WERI-Rb-1 (cell line): ENCODE data around the gene TUBGCP2.
A peak's percentile ranks its signal among the peaks of the same experiment; 100 is the strongest.

Experiments
- DNase-seq: peaks from one replicate; pipeline ENCODE4 v3.0.0-alpha.2; 2020
- H3K27ac ChIP-seq: fragments of 250-450 bp; sonication (Bioruptor Pico); 2 replicates; pipeline ENCODE4 v1.5.1; 2020; ENCODE audit warnings: mild to moderate bottlenecking, moderate library complexity
- H3K27me3 ChIP-seq: fragments of 250-450 bp; sonication (Bioruptor Pico); 2 replicates; pipeline ENCODE4 v1.5.1; 2021; ENCODE audit warnings: mild to moderate bottlenecking, low read depth, moderate library complexity; ENCODE audit not compliant: insufficient read depth, severe bottlenecking
- H3K36me3 ChIP-seq: fragments of 250-450 bp; sonication (Bioruptor Pico); 2 replicates; pipeline ENCODE4 v1.5.1; 2020; ENCODE audit warnings: mild to moderate bottlenecking, moderate library complexity
- H3K4me3 ChIP-seq: 2 replicates; pipeline ENCODE4 v1.5.1; 2011; ENCODE audit warnings: low read depth, mild to moderate bottlenecking, control low read depth, low read length
- H3K9me3 ChIP-seq: fragments of 250-450 bp; sonication (Bioruptor Pico); 2 replicates; pipeline ENCODE4 v1.5.1; 2021; ENCODE audit warnings: mild to moderate bottlenecking, moderate library complexity; ENCODE audit not compliant: severe bottlenecking
- TF ChIP-seq, protein P1 (sequence below): IDR thresholded peaks from 2 replicates; pipeline ENCODE4 v1.5.1; 2011; ENCODE audit warnings: low read depth, mild to moderate bottlenecking, control low read depth, inconsistent platforms, low read length

Gene TUBGCP2

DNA sequence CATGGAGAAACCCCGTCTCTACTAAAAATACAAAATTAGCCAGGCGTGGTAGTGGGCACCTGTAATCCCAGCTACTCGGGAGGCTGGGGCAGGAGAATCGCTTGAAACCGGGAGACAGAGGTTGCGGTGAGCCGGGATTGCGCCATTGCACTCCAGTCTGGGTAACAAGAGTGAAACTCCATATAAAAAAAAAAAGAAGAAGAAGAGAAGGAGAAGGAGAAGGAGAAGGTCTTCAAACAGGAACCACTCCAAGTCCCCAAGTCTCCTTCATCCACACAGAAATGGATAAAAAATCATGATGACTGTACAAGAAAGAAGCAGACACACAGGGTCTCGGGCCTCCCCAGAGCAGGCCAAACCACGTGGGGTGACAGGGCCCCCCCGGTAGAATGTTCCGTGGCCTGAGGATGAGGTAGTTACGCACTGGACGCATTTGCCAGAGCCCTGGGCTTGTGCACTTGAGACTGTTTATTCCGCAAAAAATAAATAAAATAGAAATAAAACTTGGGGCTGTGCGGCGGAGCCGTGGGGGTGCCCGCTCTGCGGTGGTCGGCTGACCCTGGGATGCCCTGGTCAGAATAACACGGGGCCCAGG, 55.2 kb downstream of the TUBGCP2 start:
- Histone ChIP-seq H3K27me3 (no peaks in the 10 kb centered on the region), H3K4me3 (no peak overlapping the region), H3K36me3 (no peaks in the 10 kb centered on the region), H3K27ac (no peak overlapping the region), H3K9me3 (no peaks in the 10 kb centered on the region)
- TF ChIP-seq, protein P1, sequence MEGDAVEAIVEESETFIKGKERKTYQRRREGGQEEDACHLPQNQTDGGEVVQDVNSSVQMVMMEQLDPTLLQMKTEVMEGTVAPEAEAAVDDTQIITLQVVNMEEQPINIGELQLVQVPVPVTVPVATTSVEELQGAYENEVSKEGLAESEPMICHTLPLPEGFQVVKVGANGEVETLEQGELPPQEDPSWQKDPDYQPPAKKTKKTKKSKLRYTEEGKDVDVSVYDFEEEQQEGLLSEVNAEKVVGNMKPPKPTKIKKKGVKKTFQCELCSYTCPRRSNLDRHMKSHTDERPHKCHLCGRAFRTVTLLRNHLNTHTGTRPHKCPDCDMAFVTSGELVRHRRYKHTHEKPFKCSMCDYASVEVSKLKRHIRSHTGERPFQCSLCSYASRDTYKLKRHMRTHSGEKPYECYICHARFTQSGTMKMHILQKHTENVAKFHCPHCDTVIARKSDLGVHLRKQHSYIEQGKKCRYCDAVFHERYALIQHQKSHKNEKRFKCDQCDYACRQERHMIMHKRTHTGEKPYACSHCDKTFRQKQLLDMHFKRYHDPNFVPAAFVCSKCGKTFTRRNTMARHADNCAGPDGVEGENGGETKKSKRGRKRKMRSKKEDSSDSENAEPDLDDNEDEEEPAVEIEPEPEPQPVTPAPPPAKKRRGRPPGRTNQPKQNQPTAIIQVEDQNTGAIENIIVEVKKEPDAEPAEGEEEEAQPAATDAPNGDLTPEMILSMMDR, result no peak
- DNase-seq, result no peak

DNA sequence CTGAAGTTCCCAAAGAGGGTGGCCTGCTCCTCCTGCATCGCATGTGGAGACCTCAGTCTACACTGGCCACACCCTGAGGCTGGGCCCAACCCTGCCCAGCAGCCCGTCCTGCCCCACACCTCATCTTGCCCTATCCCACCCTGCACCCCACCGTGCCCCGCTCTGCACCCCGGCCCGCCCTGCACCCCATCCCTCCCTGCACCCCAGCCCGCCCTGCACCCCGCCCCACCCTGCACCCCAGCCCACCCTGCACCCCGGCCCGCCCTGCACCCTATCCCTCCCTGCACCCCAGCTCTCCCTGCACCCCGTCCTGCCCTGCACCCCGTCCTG, 56.5 kb downstream of the TUBGCP2 start:
- Histone ChIP-seq H3K9me3 (no peaks in the 10 kb centered on the region), H3K36me3 (no peaks in the 10 kb centered on the region), H3K4me3 (no peak overlapping the region), H3K27me3 (no peaks in the 10 kb centered on the region), H3K27ac (no peak overlapping the region)
- TF ChIP-seq, protein P1, result no peak
- DNase-seq, result no peak

DNA sequence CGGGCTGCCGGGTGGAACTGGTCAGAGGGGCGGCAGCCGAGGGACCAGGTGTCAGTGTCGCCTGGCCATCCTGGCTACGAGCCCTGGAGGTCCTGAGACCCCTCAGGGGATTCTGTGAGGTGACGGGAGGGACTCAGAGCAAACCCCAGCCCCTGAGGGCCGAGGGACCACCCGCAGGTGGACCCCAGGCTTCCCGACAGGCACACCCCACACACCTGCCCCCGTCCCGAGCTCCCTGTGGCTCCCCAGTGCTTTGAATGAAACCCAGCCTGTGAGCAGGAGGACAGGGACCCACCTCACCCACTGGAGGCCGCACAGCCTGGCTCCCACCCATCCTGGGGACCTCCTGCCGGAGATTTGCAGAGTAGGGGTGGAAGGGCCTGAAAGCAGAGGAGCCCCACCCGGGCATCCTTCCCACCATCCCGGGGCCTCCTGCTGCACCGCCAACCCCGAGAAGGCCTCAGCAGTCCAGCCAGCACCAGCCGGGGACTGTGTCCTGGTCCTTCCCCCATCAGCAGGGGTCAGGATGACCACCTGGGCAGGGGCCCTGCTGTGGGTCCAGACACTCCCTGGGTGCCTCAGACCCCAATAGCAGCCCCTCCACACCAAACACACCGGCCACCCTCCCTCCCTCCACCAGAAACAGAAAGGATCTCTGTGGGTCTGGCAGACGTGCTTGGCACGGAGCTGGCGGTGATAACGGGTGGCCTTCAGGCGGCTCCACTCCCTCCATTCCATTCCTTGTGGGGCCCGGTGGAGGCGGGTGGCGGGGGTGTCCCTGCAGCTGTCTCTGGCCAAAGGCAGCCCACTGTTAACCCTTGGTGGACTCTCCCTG, 57.1 kb downstream of the TUBGCP2 start:
- Histone ChIP-seq H3K27ac (no peak overlapping the region), H3K9me3 (no peaks in the 10 kb centered on the region), H3K27me3 (no peaks in the 10 kb centered on the region), H3K36me3 (no peaks in the 10 kb centered on the region), H3K4me3 (no peak overlapping the region)
- DNase-seq, result no peak
- TF ChIP-seq, protein P1, result no peak

DNA sequence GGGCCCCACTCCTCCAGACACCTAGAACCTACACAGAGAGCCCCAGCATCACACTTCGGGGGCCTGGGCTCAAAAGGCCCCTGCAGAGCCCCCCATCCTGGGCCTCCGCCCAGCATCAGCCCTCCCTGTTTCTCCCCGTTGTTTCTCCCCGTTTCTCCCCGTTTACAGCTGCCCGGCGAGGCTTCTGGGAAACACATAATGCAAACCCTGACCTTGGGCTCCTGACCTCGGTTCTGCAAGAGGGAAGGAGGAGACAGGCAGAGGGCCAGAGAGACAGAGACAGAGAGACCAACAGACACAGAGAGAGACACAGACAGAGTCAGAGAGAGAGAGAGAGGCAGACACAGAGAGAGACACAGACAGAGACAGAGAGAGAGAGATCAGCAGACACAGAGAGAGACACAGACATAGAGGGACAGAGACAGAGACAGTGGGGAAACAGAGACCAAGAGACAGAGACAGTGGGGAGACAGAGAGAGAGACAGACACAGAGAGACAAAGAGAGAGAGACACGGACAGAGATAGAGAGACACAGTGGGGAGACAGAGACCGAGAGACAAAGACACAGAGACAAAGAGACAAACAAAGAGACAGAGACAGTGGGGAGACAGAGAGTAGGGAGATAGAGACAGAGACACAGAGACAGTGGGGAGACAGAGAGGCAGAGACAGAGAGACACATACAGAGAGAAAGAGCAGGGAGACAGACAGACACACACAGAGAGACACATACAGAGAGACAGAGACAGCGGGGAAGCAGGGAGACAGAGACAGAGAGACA, 58.5 kb downstream of the TUBGCP2 start:
- H3K9me3 ChIP-seq, result no peaks in the 10 kb centered on the region
- no peak for DNase-seq
- no peaks in the 10 kb centered on the region for H3K27me3 ChIP-seq
- TF ChIP-seq, protein P1, result no peak
- no peaks in the 10 kb centered on the region for H3K36me3 ChIP-seq
- no peak overlapping the region for H3K27ac ChIP-seq
- no peak overlapping the region for H3K4me3 ChIP-seq

DNA sequence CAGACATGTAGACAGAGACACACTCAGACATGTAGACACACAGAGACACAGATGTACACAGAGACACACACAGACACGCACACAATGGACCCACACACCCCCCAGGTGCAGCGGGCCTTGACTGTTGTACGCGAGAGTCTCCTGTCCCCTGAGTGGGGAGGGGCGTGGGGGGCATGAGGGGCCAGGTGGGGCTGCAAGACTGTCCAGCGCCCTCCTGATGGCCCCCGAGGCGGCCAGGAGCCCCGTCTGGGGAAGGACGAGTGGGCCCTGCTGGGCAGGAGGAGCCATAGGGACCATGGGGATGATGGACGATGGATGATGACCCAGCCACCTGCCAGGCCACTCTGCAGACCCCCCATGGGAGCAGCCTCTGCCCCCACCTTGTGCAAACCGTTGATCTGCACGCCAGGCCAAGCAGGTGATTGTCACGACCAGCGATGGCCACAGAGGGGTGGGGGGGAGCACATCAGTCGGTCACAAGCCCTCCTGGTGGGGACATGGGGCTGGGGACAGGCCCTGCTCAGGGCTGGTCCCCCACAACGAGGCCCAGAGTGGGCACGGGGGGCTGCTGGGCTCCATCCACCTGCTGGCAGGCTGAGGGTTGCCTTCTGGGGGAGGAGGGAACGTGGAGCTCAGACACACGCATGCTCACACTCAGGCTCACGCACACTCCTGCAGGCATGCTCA, 59.4 kb downstream of the TUBGCP2 start:
- TF ChIP-seq, protein P1, result peak; percentile 29; the same call in 1 of the 2 replicates
- peak; percentile 53 for DNase-seq
- H3K36me3 ChIP-seq, result no peaks in the 10 kb centered on the region
- no peak overlapping the region for H3K4me3 ChIP-seq
- H3K27me3 ChIP-seq, result no peaks in the 10 kb centered on the region
- H3K9me3 ChIP-seq, result no peaks in the 10 kb centered on the region
- H3K27ac ChIP-seq, result no peak overlapping the region
